HL-60 (cell line): ENCODE measurements around the gene P2RX2.

Experiments
- POLR2AphosphoS5 ChIP-seq: IDR thresholded peaks from 2 replicates; pipeline ENCODE4 v1.6.1; 2012; ENCODE audit warnings: low read depth
- TF ChIP-seq, protein P1 (sequence below): IDR thresholded peaks from one replicate; pipeline ENCODE4 v1.5.1; 2011; ENCODE audit warnings: low read length, control low read depth, inconsistent platforms; ENCODE audit not compliant: insufficient read depth

DNA sequence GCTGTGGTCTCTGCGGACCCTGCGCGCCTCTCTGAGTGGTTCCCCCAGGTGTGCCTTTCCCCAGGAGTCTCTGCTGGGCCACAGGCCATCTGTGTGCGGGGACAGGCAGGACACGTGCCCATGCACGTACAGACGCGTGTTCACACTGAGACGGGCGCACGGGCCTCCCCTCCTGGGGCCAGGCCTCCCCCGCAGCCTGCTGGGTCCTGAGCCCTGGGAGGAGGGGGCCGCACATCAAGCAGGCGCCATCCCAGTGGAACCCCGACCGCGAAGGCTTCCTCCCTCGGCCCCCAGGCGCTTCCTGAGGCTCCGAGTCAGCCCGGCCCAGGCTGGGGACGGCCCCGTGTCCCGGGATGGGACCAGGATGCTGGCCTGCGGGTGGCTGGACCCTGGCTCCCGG, 47.9 kb upstream of the P2RX2 start:
- TF ChIP-seq POLR2AphosphoS5: no peak
- TF ChIP-seq, protein P1, sequence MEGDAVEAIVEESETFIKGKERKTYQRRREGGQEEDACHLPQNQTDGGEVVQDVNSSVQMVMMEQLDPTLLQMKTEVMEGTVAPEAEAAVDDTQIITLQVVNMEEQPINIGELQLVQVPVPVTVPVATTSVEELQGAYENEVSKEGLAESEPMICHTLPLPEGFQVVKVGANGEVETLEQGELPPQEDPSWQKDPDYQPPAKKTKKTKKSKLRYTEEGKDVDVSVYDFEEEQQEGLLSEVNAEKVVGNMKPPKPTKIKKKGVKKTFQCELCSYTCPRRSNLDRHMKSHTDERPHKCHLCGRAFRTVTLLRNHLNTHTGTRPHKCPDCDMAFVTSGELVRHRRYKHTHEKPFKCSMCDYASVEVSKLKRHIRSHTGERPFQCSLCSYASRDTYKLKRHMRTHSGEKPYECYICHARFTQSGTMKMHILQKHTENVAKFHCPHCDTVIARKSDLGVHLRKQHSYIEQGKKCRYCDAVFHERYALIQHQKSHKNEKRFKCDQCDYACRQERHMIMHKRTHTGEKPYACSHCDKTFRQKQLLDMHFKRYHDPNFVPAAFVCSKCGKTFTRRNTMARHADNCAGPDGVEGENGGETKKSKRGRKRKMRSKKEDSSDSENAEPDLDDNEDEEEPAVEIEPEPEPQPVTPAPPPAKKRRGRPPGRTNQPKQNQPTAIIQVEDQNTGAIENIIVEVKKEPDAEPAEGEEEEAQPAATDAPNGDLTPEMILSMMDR: no peak
